IPS-18a (cell line): ENCODE data around the gene ADGRL3.

Experiments used
- H3K27ac ChIP-seq: one replicate; pipeline ENCODE4 v1.5.1; 2013; ENCODE audit warnings: low read length
- H3K27me3 ChIP-seq: one replicate; pipeline ENCODE4 v1.6.1; 2013; ENCODE audit warnings: mild to moderate bottlenecking, low read length; ENCODE audit not compliant: control insufficient read depth, insufficient read depth
- H3K36me3 ChIP-seq: one replicate; pipeline ENCODE4 v1.6.1; 2013; ENCODE audit warnings: low read depth, low read length; ENCODE audit not compliant: control insufficient read depth
- H3K4me1 ChIP-seq: one replicate; pipeline ENCODE4 v1.6.1; 2013; ENCODE audit warnings: low read depth, low read length; ENCODE audit not compliant: control insufficient read depth
- H3K4me3 ChIP-seq: one replicate; pipeline ENCODE4 v1.5.1; 2013; ENCODE audit warnings: low read length
- H3K9ac ChIP-seq: one replicate; pipeline ENCODE4 v1.6.1; 2013; ENCODE audit warnings: mild to moderate bottlenecking, low read length, moderate library complexity
- H3K9me3 ChIP-seq: one replicate; pipeline ENCODE4 v1.6.1; 2013; ENCODE audit warnings: low read depth, low read length; ENCODE audit not compliant: control insufficient read depth

The ADGRL3 gene

DNA sequence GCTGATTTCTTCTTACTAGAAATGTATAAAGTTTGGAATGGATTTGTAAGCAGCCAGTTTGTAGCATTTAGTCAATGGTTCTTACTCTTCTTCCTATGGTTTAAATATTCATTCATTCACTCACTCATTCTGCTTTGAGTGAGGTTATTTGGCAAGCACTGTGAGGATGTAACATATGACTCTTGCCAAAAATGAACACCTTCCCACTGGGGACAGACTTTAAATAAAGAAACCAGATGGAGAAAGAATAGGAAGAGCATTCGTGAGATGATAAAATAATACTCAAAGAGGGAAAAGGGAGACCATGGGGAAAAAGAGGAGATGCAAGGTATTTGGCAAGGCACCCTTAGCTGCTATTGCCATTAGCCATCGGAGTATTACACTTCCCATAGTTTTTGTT is 586.1 kb downstream of the ADGRL3 start:
- no peak overlapping the region for H3K27ac ChIP-seq
- no peaks in the 10 kb centered on the region for H3K27me3 ChIP-seq
- H3K9me3 ChIP-seq, result peaks cover 4% of the 10 kb centered on the region
- no peak overlapping the region for H3K4me3 ChIP-seq
- no peaks in the 10 kb centered on the region for H3K36me3 ChIP-seq
- no peaks in the 10 kb centered on the region for H3K4me1 ChIP-seq
- H3K9ac ChIP-seq, result no peak overlapping the region

DNA sequence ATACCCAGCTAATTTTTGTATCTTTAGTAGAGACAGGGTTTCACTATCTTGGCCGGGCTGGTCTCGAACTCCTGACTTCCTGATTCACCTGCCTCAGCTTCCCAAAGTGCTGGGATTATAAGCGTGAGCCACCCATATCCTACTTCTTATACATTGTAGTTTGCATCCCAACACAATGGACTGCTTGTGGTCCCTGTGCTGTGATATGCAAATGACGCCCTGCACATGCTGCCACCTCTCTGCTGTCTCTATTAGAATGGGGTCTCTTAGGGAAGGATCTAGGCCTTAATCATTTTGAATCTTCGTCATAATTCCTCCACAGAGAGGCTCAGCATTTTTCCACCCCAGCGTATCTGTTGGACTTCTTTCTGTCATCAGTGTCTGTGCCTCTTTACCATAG is 595.9 kb downstream of the ADGRL3 start:
- Histone ChIP-seq H3K9ac (no peak overlapping the region), H3K4me3 (no peak overlapping the region), H3K36me3 (no peaks in the 10 kb centered on the region), H3K27ac (no peak overlapping the region), H3K4me1 (peaks cover 15% of the 10 kb centered on the region), H3K27me3 (no peaks in the 10 kb centered on the region), H3K9me3 (no peaks in the 10 kb centered on the region)

DNA sequence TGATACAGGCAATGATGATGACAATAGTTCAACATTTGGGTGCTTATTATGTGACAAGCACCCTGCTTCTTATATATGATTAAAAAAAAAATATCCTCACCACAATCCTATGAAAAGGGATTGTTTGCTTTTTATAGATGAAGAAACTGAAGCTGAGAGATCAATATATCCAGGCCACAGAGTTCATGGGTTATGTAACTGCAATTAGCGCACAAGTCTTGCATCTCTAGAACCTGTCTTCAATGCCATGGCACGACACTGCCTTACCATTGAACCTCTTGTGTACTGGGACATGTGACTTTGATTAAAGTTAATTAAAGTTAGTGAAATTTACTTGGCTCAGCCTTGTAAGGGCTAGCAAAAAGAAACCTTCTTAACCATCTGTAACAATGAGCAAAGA is 599.7 kb downstream of the ADGRL3 start:
- no peak overlapping the region for H3K4me3 ChIP-seq
- no peaks in the 10 kb centered on the region for H3K9me3 ChIP-seq
- no peaks in the 10 kb centered on the region for H3K36me3 ChIP-seq
- H3K4me1 ChIP-seq, result peaks cover 15% of the 10 kb centered on the region
- H3K27me3 ChIP-seq, result no peaks in the 10 kb centered on the region
- no peak overlapping the region for H3K27ac ChIP-seq
- no peak overlapping the region for H3K9ac ChIP-seq

DNA sequence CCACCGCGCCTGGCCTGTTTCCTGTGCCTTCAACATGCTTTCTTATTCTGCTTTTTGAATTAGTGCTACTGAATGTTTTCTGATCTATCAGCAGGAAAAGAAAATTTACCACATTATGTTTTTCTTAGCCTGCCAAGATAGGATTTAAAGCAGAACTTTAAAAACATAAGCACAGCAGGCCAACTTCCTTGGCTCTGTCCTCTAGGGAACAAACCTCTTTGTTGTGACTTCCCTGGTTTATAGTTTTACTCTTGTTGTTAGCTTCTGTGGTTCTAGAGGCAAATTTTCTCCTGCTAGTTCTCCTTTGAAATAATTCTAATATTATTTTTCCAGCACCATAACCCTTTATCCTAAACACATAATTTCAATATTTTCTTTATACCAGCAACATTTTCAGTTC is 605.1 kb downstream of the ADGRL3 start:
- no peaks in the 10 kb centered on the region for H3K9me3 ChIP-seq
- no peak overlapping the region for H3K4me3 ChIP-seq
- peaks cover 8% of the 10 kb centered on the region for H3K4me1 ChIP-seq
- no peaks in the 10 kb centered on the region for H3K27me3 ChIP-seq
- no peaks in the 10 kb centered on the region for H3K36me3 ChIP-seq
- no peak overlapping the region for H3K27ac ChIP-seq
- H3K9ac ChIP-seq, result no peak overlapping the region

DNA sequence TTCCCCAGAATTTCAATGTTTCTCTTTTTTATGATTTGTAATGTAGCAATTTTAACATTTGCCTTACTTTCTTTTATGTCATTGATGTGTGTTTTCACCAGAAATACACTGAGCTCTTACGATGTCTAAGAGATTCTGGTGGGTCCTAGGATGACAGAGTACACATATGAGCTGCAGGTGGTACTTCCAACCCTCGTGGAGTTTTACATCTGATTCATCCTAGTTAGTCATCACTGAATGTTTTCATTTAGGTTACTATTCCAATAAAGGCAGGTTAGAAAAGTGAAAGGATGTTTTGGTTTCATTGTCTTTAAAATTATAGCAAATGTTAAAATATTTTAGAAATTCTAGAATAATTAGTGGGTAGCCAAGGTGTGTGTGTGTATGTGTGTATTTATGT is 605.9 kb downstream of the ADGRL3 start:
- no peak overlapping the region for H3K9ac ChIP-seq
- peaks cover 8% of the 10 kb centered on the region for H3K4me1 ChIP-seq
- H3K4me3 ChIP-seq, result no peak overlapping the region
- no peaks in the 10 kb centered on the region for H3K9me3 ChIP-seq
- no peaks in the 10 kb centered on the region for H3K27me3 ChIP-seq
- H3K36me3 ChIP-seq, result no peaks in the 10 kb centered on the region
- no peak overlapping the region for H3K27ac ChIP-seq

DNA sequence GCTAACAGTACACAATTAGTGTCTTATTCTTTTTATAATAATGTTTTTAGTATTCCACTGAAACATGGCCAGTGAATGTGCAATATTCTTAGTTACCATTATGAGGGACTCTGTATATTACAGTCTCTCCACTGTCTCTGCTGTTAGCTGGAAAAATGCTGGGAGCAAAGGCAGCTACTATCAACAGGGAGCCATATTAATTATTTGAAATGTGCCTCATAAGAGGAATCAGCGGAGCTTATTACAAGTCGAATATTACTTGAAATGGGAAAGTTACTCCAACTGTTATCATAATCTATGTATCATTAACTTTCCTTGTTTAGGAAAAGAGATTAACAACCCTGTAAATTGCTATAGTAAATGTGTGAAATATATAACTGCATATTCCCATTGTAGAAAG is 612.0 kb downstream of the ADGRL3 start:
- Histone ChIP-seq H3K9ac (no peak overlapping the region), H3K27ac (no peak overlapping the region), H3K4me3 (no peak overlapping the region), H3K27me3 (no peaks in the 10 kb centered on the region), H3K36me3 (no peaks in the 10 kb centered on the region), H3K4me1 (no peaks in the 10 kb centered on the region), H3K9me3 (no peaks in the 10 kb centered on the region)

DNA sequence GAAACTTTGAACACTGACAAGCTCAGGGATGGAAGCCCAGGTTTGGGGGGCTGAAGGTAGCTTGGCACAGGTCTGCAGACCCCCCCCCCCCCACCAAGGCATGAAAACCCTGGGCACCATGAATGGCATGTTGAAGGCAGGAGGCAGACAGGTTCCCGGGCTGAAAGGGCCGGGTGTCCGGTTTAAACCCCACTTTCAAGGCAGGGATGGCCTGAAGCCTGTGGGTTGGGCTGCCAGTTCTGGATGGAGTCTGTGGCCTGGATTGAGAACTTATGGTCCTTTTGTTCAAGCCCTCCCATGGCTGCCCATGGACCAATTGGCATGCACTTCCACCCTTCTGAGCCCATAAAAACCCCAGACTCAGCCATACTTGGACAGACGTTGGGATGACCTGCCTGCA is 616.9 kb downstream of the ADGRL3 start:
- Histone ChIP-seq H3K4me1 (no peaks in the 10 kb centered on the region), H3K27me3 (no peaks in the 10 kb centered on the region), H3K4me3 (no peak overlapping the region), H3K9me3 (no peaks in the 10 kb centered on the region), H3K9ac (no peak overlapping the region), H3K27ac (no peak overlapping the region), H3K36me3 (no peaks in the 10 kb centered on the region)

DNA sequence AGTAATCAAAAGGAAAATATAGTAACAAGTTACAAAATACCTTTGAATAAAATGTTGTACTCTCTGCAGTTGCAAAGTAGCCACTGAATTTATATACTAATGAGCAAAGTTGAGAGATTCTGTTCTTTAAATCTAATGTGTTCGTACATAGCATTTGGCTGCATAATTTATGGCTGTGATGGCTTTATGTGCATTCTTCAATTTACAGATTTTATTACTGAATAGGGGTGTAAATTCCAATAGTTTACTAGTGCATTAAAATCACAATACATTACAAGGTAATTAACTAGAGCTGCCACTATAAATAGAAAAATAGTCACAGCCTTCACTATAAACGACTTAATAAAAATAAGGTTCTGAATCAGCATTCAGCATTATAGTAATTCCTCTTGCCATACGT is 620.0 kb downstream of the ADGRL3 start:
- H3K4me3 ChIP-seq, result no peak overlapping the region
- H3K9me3 ChIP-seq, result no peaks in the 10 kb centered on the region
- no peaks in the 10 kb centered on the region for H3K27me3 ChIP-seq
- H3K4me1 ChIP-seq, result no peaks in the 10 kb centered on the region
- no peaks in the 10 kb centered on the region for H3K36me3 ChIP-seq
- H3K9ac ChIP-seq, result no peak overlapping the region
- no peak overlapping the region for H3K27ac ChIP-seq

DNA sequence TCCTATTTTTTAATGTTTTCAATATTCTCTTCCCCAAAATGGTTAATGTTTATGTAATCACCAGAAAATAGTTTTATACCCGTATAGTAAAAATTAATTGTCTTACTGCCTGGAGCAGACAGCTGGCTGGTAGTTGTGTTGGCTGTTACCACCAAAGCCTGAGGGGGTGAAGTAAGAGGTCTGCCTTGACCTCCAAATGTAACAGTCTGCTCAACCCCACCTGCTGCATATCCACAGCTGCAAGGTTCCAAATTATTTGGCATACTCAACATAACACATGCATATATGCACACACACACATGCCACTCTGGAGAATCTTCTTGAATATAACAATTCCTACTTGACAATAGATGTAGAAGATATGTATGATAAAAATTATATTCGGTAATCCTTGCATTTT is 624.3 kb downstream of the ADGRL3 start:
- H3K27ac ChIP-seq, result no peak overlapping the region
- no peaks in the 10 kb centered on the region for H3K9me3 ChIP-seq
- H3K4me3 ChIP-seq, result no peak overlapping the region
- no peaks in the 10 kb centered on the region for H3K27me3 ChIP-seq
- H3K9ac ChIP-seq, result no peak overlapping the region
- peaks cover 5% of the 10 kb centered on the region for H3K4me1 ChIP-seq
- H3K36me3 ChIP-seq, result no peaks in the 10 kb centered on the region

DNA sequence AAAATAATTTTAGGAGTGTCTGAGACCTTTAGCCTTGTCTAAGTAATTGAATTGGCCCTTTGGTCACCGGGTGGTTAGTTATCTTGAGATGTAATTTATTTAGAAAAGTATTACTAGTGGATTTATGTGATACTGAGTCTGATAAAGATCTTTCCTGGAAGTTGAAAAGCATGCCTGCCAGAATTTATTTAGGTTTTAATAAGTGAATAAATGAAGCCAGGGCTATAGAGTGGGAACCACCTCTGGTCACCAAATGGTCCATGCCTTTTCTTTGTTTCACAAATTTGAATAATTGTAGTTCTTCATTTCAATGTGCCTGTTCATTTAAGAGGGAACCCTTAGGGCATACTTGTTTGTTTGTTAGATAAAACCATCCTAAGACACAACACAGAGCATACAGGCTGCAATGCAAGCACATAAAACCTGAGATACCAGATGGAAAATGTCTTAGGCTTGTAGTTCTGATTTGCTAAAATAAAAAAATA is 627.8 kb downstream of the ADGRL3 start:
- Histone ChIP-seq H3K4me1 (peaks cover 12% of the 10 kb centered on the region), H3K9me3 (no peaks in the 10 kb centered on the region), H3K4me3 (no peak overlapping the region), H3K9ac (no peak overlapping the region), H3K27ac (no peak overlapping the region), H3K27me3 (no peaks in the 10 kb centered on the region), H3K36me3 (no peaks in the 10 kb centered on the region)

DNA sequence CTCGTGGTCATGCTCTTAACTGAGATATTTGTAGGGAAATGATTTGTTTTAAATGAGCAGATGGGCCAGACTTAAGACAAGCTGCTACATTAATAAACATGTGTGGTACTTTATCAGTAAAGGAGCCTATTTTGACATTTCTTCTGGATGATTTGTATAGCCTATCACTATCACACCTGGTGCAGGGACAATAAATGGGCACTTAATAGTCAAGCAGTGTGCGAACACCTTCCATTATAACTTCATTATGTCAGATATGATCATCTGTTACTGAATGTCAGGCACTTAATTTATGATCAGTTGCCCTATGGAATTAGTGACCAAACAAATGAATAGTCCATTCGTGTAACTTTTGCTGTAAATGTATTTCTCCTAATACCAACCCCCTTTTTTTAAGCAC is 628.8 kb downstream of the ADGRL3 start:
- no peak overlapping the region for H3K27ac ChIP-seq
- H3K9ac ChIP-seq, result no peak overlapping the region
- H3K36me3 ChIP-seq, result no peaks in the 10 kb centered on the region
- no peaks in the 10 kb centered on the region for H3K27me3 ChIP-seq
- H3K4me1 ChIP-seq, result peaks cover 12% of the 10 kb centered on the region
- no peaks in the 10 kb centered on the region for H3K9me3 ChIP-seq
- H3K4me3 ChIP-seq, result no peak overlapping the region

DNA sequence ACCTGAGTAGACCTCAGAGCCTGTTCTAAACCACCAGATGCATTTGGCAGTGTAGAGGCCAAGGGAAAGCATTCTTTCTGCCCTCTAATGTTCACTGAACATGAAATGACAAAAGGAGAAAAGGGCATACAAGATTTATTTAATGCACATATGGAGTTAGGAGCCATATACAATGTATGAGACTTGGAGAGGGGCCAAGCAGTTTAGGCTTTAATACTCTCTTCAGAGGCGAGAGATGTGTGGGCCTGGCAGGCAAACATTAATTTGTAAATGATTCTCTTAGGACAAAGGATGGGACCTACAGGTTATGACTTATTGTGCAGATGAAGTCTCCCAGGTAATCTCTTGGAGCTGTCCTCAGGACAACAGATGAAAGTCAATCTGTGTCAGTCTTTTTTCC is 631.9 kb downstream of the ADGRL3 start:
- H3K9me3 ChIP-seq, result no peaks in the 10 kb centered on the region
- H3K27me3 ChIP-seq, result no peaks in the 10 kb centered on the region
- no peak overlapping the region for H3K4me3 ChIP-seq
- H3K36me3 ChIP-seq, result no peaks in the 10 kb centered on the region
- H3K4me1 ChIP-seq, result peaks cover 35% of the 10 kb centered on the region
- no peak overlapping the region for H3K27ac ChIP-seq
- no peak overlapping the region for H3K9ac ChIP-seq
